Activated naive CD4-positive, alpha-beta T cell treated with anti-CD3 and anti-CD28 coated beads, Interleukin-2, amount 50 U/mL, for 72 hours (primary cell): Measurements from ENCODE around the gene ZIC5. TPM values are rescaled to one million over a fixed set of nuclear protein-coding genes. Genes with fewer than 3 reads are reported as not detected.

Source experiments
- ATAC-seq, 2 donors: fragments of 150-1000 bp; cut with Tn5 transposase; 2 replicates each; pipeline ENCODE4 v1.10.0; 2021; ENCODE audit warnings: mild to moderate bottlenecking in 2 of 2, moderate library complexity in 2 of 2
- DNase-seq, 2 donors: peaks; one replicate each; pipeline ENCODE4 v3.0.0; 2021 to 2022; ENCODE audit warnings: low spot score in 2 of 2
- H3K27ac Mint-ChIP-seq, 2 donors: one replicate each; pipeline ENCODE4 v1.8.0; 2022; ENCODE audit warnings: mild to moderate bottlenecking in 2 of 2, mixed read lengths in 2 of 2
- H3K36me3 Mint-ChIP-seq, 2 donors: one replicate each; pipeline ENCODE4 v1.8.0; 2022; ENCODE audit warnings: mixed read lengths in 2 of 2
- H3K9me3 Mint-ChIP-seq, 2 donors: one replicate each; pipeline ENCODE4 v1.8.0; 2022; ENCODE audit warnings: mixed read lengths in 2 of 2
- total RNA-seq, 2 donors: library from RNA; stranded (reverse); gene quantifications; one replicate each; pipeline ENCODE4 v1.2.3, GENCODE V29; 2022

Gene ZIC5
- total RNA-seq, 2 donors from 2014 or later = not detected

GRCh38 chr13:99980824-99981734 is 9.5 kb upstream of the ZIC5 start:
- ATAC-seq (peak; percentile 41 to 42), DNase-seq (peak in 1 of 2 donors; percentile 48)
- H3K9me3 Mint-ChIP-seq = peaks cover 0 to 7% of the 10 kb centered on the region in 2 donors
- peaks cover 3 to 47% of the 10 kb centered on the region in 2 donors for H3K36me3 Mint-ChIP-seq
- no peak overlapping the region for H3K27ac Mint-ChIP-seq

- Mint-ChIP-seq H3K9me3 (peaks cover 0 to 7% of the 10 kb centered on the region in 2 donors), H3K36me3 (peaks cover 0 to 49% of the 10 kb centered on the region in 2 donors), H3K27ac (no peak overlapping the region)
- ATAC-seq (peak; percentile 69 to 83), DNase-seq (peak in 1 of 2 donors; percentile 71)
Observed at GRCh38 chr13:99980201-99980823, 8.7 kb upstream of the ZIC5 start.

- no peak overlapping the region for H3K27ac Mint-ChIP-seq
- H3K36me3 Mint-ChIP-seq = peaks cover 0 to 54% of the 10 kb centered on the region in 2 donors
- DNase-seq (peak in 1 of 2 donors; percentile 19), ATAC-seq (no peak)
- H3K9me3 Mint-ChIP-seq = peaks cover 0 to 7% of the 10 kb centered on the region in 2 donors
Observed at GRCh38 chr13:99979453-99980200, 8.1 kb upstream of the ZIC5 start.

- no peak for DNase-seq
- Mint-ChIP-seq H3K27ac (no peak overlapping the region), H3K9me3 (peaks cover 0 to 7% of the 10 kb centered on the region in 2 donors), H3K36me3 (peaks cover 0 to 52% of the 10 kb centered on the region in 2 donors)
- ATAC-seq = no peak
Observed at GRCh38 chr13:99978799-99979452, 7.4 kb upstream of the ZIC5 start.

- H3K36me3 Mint-ChIP-seq = peaks cover 7 to 52% of the 10 kb centered on the region in 2 donors
- H3K27ac Mint-ChIP-seq = no peak overlapping the region
- ATAC-seq = no peak
- no peak for DNase-seq
- peaks cover 0 to 13% of the 10 kb centered on the region in 2 donors for H3K9me3 Mint-ChIP-seq
Observed at GRCh38 chr13:99977912-99978798, 6.6 kb upstream of the ZIC5 start.

- DNase-seq (no peak), ATAC-seq (no peak)
- Mint-ChIP-seq H3K36me3 (peaks cover 10 to 55% of the 10 kb centered on the region in 2 donors), H3K9me3 (peaks cover 0 to 16% of the 10 kb centered on the region in 2 donors), H3K27ac (no peak overlapping the region)
Observed at GRCh38 chr13:99977334-99977911, 5.9 kb upstream of the ZIC5 start.

- Mint-ChIP-seq H3K36me3 (peaks cover 15 to 61% of the 10 kb centered on the region in 2 donors), H3K9me3 (peaks cover 0 to 19% of the 10 kb centered on the region in 2 donors), H3K27ac (no peak overlapping the region)
- no peak for DNase-seq
- ATAC-seq = no peak
Observed at GRCh38 chr13:99976575-99976974, 5.0 kb upstream of the ZIC5 start.

- peaks cover 0 to 19% of the 10 kb centered on the region in 2 donors for H3K9me3 Mint-ChIP-seq
- no peak for ATAC-seq
Observed at GRCh38 chr13:99975626-99976025, 4.1 kb upstream of the ZIC5 start.

GRCh38 chr13:99974939-99975561 is 3.5 kb upstream of the ZIC5 start:
- peaks cover 15 to 61% of the 10 kb centered on the region in 2 donors for H3K36me3 Mint-ChIP-seq
- H3K9me3 Mint-ChIP-seq = peaks cover 0 to 19% of the 10 kb centered on the region in 2 donors
- DNase-seq (peak in 1 of 2 donors; percentile 31), ATAC-seq (no peak)
- H3K27ac Mint-ChIP-seq = no peak overlapping the region

More at GRCh38 chr13:99975626-99976025, 4.1 kb upstream of the ZIC5 start:
- no peak overlapping the region for H3K27ac Mint-ChIP-seq
- H3K36me3 Mint-ChIP-seq = peaks cover 15 to 61% of the 10 kb centered on the region in 2 donors
- DNase-seq = no peak

- Mint-ChIP-seq H3K27ac (no peak overlapping the region), H3K36me3 (peaks cover 15 to 61% of the 10 kb centered on the region in 2 donors), H3K9me3 (peaks cover 0 to 19% of the 10 kb centered on the region in 2 donors)
- ATAC-seq (no peak), DNase-seq (no peak)
Observed at GRCh38 chr13:99974296-99974938, 2.9 kb upstream of the ZIC5 start.

GRCh38 chr13:99973808-99974185 is 2.2 kb upstream of the ZIC5 start:
- ATAC-seq = no peak
- Mint-ChIP-seq H3K36me3 (peaks cover 20 to 65% of the 10 kb centered on the region in 2 donors), H3K27ac (no peak overlapping the region)

GRCh38 chr13:99973163-99973807 is 1.7 kb upstream of the ZIC5 start:
- Mint-ChIP-seq H3K9me3 (peaks cover 0 to 19% of the 10 kb centered on the region in 2 donors), H3K36me3 (peaks cover 20 to 61% of the 10 kb centered on the region in 2 donors), H3K27ac (no peak overlapping the region)
- ATAC-seq = no peak
- DNase-seq = no peak

More at GRCh38 chr13:99973808-99974185, 2.2 kb upstream of the ZIC5 start:
- peaks cover 0 to 19% of the 10 kb centered on the region in 2 donors for H3K9me3 Mint-ChIP-seq
- DNase-seq = no peak

- H3K36me3 Mint-ChIP-seq = peaks cover 20 to 58% of the 10 kb centered on the region in 2 donors
- no peak overlapping the region for H3K27ac Mint-ChIP-seq
- ATAC-seq = no peak
- H3K9me3 Mint-ChIP-seq = peaks cover 0 to 19% of the 10 kb centered on the region in 2 donors
- DNase-seq = peak in 1 of 2 donors; percentile 16
Observed at GRCh38 chr13:99972190-99972731, 694 bp upstream of the ZIC5 start.
